NCI-H2081 (cell line): ENCODE data around the gene DNM2.
"Not testable (repeated sequence)": the region's sequence is repeated elsewhere in the genome, so short reads cannot be mapped to it uniquely, and the experiment has no call there.

Source experiments
- DNase-seq, 2 experiments: peaks; one replicate each; lab custom pipeline; 2025; lab: John Stamatoyannopoulos, UW

Gene DNM2

DNA sequence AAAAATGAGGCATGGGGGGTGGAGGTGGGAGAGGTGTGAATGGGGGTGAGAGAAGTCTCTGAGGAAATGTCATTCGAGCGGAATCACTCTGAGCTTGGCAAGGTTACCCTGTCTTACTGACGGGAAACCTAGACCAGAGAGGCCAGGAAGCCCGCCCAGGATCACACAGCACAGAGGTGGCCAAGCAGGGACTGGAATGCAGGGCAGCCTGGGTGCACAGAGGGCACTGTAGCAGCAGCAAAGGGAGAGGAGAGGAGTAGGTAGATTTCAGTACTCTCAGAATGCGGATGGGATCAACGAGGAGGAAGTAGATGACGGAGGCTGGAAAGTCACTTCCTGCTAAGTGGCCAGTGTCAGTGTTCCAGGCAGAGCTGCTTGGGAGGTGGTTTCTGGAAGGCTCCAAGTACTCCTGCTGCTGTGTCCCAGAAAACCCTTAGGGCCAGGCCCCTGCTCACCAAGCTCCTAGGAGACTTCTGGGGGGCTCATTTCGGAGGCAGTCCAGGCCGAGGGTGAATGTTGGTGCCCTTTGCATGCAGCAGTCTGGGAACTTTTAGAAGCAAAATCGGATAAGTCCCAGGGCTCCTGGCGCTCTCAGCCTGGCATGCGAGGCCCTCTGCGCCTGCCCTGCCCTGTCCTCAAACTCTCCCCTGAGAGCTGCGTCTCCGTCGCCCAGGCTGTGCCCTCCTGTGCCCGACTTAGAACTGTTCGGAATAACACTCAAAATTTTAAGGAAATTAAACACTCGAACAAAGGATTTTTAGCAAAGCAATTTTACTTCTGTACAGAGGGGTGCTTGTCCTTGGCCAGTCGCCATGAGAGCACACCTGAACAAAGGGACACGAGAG, 33.5 kb downstream of the DNM2 start:
- DNase-seq: no peak

- no peak for DNase-seq
Observed at GRCh38 chr19:10752237-10752912, 34.5 kb downstream of the DNM2 start.

DNA sequence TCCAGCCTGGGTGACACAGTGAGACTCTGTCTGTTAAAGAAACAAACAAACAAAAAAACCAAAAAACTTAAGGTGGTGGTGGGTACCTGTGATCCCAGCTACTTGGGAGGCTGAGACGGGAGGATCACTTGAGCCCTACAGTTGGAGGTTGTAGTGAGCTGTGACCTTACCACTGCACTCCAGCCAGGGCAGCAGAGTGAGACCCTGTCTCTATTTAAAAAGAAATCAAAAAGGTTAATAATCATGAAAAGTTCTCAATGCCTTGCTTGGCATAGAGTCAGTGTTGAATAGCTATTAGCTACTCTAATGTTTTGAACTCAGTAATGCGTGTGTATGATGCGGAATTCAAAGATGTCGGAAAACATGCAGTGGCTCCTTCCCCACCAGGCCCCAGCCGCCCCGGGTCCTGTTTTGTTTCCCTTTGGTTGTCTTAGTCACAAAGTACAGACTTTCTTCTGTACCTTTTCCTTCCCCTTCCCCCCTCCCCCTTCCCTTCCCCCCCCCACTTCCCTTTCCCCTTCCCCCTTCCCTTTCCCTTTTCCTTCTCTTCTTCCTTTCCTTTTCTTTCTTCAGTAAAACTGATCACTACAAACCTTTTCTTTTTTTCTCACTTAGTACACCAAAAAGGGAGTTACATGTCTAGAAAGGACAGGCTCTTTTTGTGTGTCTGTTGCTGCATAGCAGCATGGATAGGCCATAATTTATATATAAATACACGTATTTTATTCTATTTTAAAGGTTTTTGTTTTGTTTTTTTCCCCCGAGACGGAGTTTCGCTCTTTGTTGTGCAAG, 35.2 kb downstream of the DNM2 start:
- DNase-seq: no peak

DNA sequence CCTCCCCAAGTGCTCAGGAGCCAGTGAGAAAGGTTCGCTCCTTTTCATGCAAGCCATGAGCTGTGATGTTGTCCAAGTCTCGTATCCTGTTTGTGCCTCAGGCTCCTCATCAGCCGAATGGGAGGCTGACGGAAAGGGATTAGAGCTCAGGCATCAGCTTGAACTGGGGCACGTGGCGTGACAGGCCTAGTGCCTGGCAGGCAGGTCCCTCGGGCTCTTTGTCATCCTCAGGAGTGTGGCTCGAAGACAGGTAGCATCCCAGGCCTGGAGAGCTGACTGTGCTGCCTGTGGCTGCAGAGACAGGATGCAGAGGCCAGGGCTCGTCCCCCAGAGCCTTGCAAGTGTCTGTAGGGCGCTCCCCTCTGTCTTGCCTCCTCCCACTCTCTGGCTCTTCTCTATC, 38.5 kb downstream of the DNM2 start:
- no peak for DNase-seq

GRCh38 chr19:10756791-10757190, 38.9 kb downstream of the DNM2 start:
- no peak for DNase-seq

DNA sequence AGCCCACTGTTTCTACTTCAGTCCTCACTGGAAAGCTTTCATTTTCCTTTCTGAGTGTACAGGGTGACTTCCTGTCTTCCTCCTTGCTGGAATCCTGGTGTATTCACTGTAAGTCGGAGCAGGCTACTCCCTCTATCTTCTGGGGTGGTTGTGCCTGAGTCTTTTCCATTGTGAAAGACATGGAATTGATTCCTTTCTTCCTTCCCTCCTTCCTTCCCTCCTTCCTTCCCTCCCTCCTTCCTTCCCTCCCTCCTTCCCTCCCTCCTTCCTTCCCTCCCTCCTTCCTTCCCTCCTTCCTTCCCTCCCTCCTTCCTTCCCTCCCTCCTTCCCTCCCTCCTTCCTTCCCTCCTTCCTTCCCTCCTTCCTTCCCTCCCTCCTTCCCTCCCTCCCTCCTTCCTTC, 40.2 kb downstream of the DNM2 start:
- DNase-seq: not testable (repeated sequence)

GRCh38 chr19:10758978-10759377, 41.1 kb downstream of the DNM2 start:
- no peak for DNase-seq

DNA sequence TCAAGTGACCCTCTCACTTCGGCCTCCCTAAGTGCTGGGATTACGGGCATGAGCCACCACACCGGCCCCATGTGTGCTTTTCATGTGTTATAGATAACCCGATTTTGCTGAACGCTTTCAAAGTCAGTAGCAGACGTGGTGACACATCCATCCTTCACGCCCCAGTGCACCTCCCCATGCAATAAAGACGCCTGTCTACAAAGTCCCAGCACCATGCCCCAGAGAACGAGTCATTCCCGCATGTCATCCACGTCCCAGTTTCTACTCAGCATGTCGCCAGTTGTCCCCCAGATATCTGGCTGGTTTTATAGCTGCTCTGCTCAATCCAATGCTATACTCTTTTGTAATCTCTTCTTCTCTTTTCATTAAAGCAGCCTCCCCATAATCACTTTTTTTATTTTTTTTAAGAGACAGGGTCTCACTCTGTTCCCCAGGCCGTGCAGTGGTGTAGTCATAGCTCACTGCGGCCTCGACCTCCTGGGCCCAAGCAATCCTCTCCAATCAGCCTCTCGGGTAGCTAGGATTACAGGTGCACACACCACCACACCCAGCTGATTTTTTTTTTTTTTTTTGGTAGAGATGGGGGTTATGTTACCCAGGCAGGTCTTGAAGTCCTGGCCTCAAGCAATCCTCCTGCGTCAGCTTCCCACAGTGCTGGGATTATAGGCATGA, 42.5 kb downstream of the DNM2 start:
- DNase-seq: no peak

GRCh38 chr19:10761443-10762250, 43.8 kb downstream of the DNM2 start:
- no peak for DNase-seq

- DNase-seq: no peak
Observed at GRCh38 chr19:10762656-10763055, 44.8 kb downstream of the DNM2 start.

DNA sequence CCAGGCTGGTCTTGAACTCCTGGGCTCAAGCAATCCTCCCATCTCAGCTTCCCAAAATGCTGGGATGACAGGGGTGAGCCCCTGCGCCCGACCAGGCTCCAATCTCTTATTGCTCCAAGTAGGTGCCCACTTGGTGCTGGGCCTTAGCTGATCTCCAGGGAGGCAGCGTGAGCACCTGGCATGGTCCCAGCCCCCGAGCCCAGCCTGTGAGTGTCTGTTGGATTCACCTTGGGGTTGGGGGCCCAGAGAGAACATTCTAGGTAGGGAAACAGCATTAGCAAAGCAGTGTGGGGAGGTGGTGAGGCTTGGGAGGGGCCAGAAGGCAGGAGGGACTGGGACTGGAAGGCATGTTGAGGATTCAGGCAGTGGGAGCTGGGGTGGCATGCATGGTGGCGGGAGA, 45.5 kb downstream of the DNM2 start:
- DNase-seq: no peak

DNA sequence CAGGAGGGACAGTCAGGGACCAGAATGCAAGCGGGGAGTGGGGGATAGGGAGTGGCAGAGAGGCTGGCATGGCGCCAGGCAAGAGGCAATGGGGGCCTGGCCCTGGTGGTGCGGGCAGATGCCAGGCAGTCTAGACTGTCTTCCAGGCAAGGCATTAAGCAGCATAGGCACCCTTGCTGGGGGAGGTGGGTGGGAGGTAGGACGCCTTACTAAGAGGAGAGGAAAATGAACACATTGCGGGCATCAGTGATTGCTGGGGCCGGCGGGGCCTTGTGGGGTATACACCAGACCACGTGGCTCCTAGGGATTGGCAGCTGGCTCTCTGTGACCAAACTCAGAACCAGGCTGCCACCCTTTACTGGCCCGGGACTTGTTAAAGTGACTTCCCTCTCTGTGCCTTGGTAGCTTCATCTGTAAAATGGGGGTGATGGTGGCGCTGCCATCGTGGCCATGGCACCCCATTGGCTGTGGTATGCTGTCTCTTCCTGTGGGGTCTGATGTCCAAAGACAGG, 46.0 kb downstream of the DNM2 start:
- DNase-seq: no peak

DNA sequence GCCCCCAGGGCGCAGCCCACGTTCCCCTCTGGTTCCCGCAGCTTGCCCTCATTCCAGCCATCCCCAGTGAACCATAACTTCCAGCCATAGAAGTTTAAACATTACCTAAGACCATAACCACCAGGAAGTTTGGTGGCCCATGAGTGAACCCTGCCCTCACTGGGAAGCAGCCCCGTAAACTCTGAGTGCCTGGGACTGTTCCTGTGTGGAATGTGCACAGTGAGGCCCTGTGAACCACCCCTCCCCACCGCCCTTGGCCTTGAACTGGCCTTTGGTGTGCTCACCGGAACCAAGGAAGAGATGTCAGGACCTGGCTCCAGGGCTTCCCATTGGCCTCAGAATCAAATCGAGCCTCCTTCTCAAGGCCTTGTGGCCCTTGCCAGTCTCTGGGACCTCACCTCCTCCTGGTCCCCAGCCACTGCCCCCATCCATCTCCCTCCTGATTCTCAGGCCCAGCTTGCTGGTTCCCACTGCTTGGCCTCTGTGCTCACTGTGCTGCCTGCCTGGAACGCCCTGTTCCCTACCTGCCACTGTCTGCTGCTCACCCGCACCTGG, 46.5 kb downstream of the DNM2 start:
- DNase-seq: no peak

GRCh38 chr19:10766049-10766623, 48.3 kb downstream of the DNM2 start:
- DNase-seq: no peak

DNA sequence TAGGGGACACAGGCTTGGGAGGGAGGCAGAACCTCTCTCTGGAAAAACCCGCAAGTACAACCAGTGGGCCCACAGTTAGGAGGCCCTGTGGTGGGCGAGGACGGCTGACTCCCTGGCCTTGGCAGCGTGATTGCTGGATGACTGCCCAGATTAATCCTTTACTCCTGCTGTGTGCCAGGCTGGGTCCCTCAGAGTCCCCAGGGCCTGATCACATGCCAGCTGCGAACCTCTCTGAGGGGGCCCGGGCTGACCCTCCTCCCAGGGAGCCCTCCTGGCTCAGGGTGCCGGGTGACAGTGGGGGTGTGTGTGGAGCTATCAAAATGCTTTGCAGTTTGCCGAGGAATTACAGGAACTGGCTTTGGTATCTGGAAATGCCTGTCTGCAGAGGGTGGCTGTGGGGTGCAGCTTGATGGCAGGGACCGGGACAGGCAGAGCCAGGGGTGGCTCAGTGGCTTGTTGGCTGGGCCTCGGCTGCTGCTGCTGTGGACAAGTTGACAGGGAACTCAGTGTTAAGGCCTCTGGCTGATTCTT, 48.9 kb downstream of the DNM2 start:
- peak; percentile 26 to 64 for DNase-seq

GRCh38 chr19:10767726-10768125, 49.8 kb downstream of the DNM2 start:
- DNase-seq: no peak

- no peak for DNase-seq
Observed at GRCh38 chr19:10768369-10768768, 50.5 kb downstream of the DNM2 start.

DNA sequence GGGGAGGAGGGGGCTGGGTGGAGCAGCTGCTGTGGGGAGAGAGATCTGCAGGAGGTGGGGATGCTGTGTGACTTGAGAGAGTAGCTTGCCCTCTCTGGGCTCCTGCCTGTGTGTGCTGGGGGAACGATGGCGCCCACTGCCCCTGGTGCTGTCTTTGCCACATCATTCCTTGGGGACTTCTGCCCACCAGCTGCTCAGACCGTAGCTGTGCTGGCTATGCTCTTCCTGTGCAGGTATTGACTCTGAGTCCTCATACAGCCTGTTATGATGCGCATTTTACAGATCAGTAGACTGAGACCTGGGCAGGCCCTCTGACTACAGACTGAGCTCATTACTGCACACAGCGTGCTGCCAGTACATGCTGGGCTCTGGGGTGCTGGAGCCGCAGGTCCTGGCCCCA, 51.1 kb downstream of the DNM2 start:
- DNase-seq: no peak

DNA sequence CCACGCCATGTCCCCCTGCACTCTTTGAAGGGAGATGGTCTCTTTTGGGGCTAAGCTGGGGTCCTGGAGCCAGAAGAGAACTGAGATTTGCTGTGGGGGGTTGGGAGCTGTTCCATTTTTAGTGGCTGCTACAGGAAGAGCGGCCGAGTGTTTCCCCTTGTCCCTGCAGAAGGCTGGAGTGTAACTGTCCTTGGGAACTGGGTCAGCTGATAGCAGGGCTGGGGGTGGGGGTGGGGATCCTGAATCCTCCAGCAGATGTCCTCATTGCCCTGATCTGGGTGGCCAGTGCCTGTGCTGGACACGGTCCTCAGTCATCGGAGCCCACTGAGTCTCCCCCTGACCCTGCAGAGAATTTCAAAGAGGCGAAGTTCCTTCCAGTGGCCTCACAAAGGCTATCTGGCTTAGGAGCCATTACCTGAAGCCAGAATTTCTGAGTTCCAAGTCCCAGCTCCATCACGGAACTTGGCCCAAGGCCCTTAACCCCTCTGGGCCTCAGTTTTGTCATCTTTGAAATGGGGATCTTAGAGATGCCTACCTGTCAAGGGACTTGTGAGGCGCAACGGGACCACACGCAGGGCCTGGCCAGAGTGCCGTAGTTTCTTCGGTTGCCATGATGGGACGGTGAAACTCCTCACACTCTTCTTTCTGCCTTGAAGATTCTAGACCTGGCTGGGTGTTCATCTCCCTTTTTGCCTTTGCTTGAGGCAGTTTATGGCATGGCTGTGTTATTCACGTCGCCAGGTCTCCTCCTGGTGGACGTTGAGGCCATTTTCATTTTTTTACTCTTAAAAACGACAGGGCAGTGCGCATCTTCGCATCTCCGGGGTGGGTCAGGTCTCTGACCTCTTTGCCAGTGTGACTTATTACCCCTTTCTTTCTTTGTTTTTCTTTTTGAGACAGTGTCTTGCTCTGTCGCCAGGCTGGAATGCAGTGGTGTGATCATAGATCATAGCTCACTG, 51.9 kb downstream of the DNM2 start:
- no peak for DNase-seq
